COLO668 (cell line): ENCODE data around the gene DDX39B.
"Not testable (repeated sequence)": the region's sequence is repeated elsewhere in the genome, so short reads cannot be mapped to it uniquely, and the experiment has no call there.

ENCODE experiments used
- DNase-seq: peaks from one replicate; lab custom pipeline; 2025; ENCODE audit not compliant: unreplicated experiment; lab: John Stamatoyannopoulos, UW

DDX39B gene

DNA sequence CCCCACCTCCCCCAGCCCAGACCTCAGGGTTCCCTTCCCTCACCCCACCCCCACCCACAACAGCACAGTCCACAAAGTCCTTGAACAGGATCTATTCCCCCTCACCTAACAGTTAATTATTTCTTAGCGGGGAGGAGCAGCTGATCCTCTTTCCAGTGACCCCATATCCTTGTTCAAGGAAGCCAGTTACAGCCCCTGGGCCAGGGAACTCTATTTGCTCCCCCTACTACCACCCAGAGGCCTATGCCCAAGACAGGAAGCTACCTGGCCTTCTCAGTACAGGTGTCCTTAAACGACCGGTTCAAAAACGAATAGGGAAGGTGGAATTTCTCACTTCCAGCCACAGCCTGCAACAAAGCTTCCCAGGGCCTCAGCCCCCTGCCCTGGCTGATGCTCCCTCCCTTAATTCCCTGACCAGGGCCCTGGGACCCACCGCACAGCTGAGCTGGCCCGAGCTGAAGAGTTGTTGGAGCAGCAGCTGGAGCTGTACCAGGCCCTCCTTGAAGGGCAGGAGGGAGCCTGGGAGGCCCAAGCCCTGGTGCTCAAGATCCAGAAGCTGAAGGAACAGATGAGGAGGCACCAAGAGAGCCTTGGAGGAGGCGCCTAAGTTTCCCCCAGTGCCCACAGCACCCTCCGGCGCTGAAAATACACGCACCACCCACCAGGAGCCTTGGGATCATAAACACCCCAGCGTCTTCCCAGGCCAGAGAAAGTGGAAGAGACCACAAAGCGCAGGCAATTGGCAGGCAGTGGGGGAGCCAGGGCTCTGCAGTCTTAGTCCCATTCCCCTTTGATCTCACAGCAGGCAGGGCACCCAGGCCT, 12.3 kb downstream of the DDX39B start:
- no peak for DNase-seq

DNA sequence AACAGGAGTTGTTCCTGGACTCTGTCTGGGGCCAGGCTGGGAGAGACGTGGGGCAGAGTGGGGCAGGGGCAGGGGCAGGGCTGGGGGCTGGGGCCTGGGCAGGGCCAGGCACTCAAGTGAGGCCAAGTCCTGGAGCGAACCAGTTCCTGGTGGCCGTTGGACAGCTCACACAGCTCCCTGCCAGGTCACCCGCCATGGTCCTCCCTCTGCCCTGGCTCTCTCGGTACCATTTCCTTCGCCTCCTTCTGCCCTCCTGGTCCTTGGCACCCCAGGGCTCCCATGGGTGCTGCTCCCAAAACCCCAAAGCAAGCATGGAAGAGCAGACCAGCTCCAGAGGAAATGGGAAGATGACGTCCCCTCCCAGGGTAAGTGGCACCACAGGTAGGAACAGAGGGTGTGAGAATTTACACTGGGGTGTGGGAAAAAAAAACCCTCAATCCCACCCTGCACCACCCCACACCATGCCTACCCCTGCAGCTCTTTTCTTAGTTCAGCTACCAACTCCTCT, 12.9 kb downstream of the DDX39B start, which contains the start of gene MCCD1:
TSS of gene MCCD1 (plus strand) at position 142 of the 508 bp plus-strand sequence. CDS start at position 195, 53 bp downstream.
- no peak for DNase-seq

DNA sequence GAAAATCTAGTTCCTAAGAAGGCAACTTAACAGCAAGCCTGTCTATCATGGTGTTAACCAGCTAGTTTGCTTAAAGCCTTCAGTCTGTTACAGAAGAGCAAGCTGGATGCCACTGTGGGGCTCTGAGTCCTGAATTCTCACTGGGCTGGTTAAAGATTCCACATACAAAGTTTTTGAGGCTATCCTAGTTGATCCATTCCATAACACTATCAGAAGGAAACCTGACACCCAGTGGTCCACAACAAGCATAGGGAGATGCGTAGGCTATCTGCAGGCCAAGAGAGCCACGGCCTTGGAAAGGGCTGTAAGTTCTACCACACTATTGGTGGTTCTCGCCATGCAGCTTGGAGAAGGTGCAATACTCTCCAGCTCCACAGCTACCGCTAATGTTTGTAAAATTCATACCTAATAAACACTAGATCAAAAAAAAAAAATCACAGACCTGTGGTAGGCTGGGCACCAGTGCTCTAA, 13.5 kb downstream of the DDX39B start:
- DNase-seq: no peak

DNA sequence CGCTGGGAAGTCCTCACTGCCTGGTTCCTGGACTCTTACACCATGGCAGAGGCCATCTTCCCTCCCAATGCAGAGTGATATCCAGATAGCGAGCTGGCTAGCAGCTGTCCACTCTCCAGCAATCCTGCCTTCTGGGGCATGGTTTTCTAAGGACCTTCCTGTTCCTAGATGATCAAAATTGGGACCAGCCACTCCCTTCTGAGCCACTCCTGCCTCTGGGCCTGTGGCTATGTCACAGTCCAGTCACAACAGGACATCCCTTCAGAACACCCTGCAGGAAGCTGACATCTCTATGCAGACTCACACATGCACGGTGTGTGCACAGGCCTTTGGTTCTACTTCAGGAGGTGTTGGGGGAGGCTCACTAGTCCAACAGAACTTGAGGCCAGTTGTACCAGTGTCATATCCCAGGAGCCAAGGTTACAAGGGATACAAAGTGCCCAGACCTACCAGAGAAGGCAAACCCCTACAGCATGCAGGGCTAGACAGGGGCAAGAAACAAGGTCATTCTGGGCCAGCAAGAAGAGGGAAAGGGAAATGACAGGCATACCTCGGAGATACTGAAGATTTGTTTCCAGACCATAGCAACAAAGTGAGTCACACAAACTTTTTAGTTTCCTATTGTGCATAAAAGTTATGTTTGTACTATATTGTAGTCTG, 15.7 kb downstream of the DDX39B start:
- no peak for DNase-seq

DNA sequence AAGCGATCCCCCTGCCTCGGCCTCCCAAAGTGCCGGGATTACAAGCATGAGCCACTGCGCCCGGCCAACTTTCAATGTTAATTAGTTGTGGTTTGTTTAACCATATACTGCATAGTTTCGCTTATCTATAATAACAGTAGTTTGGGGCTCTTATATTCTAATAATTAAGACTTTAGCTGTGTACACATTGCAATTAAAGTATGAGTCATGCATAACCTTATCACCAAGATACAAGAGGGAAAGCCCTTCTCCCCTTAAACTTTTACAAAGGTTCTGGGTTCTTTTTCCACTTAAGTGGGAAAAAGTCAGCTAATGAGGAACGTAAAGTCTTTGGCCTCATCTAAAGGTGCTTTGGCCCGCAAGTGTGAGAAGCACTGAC, 16.3 kb downstream of the DDX39B start:
- no peak for DNase-seq

DNA sequence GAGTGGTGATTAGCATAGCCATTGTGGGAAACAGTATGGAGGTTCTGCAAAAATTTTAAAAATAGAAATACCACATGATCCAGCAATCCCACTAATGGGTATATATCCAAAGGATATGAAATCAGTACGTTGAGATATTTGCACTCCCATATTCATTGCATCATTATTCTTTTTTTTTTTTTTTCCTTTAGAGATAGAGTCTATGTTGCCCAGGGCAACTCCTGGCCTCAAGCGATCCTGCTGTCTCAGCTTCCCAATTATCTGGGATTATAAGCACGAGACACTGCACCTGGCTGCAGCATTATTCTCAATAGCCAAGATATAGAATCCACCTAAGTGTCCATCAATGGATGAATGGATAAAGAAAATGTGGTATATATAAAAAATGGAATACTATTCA, 20.0 kb downstream of the DDX39B start:
- DNase-seq: no peak

DNA sequence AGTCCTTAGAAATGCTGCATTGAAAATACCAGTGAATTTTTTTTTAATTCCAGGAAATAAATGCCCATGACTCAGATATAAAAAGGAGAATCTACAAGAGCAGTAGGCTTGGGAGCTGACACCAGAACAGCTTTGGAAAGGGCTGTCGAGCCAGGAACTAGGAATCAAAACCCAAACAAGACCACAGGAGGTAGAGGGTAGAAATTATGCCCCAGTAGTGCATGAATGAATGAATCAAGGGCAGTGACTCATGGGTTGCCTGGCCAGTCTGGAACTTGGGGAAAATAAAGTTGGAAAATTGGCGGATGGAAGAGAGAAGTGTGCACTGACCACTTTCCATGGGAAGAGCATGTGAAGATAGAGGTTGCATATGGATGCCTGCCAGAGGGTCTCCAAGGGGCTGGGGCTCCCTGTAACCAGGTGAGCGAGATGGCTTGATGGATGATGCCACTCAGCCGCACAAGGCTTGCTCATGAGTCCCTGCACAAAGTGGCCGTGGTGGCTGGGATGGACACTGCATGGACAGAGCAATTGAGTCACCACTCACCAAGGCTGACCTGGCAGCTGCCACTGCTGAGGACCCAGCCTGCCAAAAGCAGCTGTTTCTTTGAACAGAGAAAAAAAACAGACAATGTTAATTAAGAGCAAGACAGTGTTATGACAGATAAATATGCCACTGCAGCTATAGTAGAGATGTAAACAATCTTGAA, 28.2 kb downstream of the DDX39B start:
- DNase-seq: no peak

DNA sequence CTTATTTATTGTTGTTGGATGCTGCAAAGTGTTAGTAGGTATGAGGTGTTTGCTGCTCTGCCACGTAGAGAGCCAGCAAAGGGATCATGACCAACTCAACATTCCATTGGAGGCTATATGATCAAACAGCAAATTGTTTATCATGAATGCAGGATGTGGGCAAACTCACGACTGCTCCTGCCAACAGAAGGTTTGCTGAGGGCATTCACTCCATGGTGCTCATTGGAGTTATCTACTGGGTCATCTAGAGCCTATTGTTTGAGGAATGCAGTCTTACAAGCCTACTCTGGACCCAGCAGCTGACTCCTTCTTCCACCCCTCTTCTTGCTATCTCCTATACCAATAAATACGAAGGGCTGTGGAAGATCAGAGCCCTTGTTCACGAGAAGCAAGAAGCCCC, 31.8 kb downstream of the DDX39B start:
- DNase-seq: no peak

DNA sequence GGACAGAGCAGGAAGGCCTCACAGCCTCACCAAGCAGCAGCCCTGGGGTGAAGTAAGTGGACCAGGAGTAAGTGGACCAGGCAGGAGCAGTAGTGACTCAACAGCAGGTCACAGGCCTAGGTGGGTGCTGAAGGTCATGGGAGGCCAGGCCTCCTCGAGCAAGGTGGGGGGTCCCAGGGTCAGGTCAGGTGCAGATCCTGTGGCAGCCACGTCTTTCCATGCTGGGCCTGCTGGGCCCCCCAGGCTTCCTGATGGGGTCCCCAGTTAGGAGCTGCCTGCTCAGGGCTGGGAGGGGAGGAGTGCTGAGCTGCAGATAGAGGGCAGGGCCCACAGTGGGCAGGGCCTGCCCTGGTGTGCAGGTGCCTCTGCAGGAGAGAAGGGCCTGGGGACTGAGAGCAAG, 32.8 kb downstream of the DDX39B start:
- not testable (repeated sequence) for DNase-seq

DNA sequence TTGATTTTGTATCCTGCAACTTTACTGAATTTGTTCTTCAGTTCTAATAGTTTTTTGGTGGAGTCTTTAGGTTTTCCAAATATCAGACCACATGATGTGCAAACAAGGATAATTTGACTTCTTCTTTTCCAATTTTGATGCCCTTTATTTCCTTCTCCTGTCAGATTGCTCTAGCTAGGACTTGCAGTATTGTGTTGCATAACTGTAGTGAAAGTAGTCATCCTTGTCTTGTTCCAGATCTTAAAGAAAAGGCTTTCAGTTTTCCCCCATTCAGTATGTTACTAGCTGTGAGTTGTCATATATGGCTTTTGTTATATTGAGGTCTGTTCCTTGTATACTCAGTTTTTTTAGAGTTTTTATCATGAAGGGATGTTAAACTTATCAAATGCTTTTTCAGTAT, 39.2 kb downstream of the DDX39B start:
- no peak for DNase-seq

DNA sequence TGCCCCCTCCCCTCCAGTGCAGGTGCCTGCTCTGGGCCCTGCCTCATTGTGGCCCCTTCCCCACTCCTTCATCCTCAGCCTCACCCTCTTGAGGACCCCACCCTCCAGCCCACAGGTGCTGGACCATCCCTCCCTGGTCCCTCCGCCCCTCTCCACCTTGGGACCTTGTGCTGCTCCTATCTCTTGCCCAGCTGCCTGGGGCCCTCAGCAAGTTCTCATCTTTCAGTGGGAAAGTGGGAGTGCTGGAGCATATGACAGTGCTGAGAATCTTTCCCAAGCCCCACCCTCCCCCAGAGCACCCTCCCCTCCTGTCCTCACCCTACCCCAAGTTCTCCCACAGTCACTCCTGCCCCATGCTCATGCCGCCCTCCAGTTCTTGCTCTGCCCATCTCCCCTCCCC, 42.2 kb downstream of the DDX39B start:
- DNase-seq: not testable (repeated sequence)

DNA sequence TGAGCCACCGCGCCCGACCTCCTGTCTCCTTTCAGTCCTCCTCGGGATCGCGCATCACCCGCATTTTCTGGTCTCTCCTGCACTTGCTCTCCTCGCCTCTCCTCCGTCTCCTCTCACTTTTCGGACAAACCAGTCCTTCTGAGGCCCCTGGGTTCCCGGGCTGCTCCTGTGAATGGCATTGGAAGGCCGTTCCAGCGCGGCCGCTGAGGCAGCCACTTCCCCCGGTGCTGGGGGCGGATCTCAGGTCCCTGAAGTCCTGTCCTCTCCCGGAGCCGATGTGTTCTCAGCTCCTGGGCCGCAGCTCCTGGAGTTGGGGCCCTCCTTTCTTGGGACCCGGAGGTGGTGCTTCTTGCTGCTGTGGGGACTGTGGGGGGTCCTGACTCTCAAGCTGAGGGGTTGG, 43.1 kb downstream of the DDX39B start:
- DNase-seq: peak; percentile 8

DNA sequence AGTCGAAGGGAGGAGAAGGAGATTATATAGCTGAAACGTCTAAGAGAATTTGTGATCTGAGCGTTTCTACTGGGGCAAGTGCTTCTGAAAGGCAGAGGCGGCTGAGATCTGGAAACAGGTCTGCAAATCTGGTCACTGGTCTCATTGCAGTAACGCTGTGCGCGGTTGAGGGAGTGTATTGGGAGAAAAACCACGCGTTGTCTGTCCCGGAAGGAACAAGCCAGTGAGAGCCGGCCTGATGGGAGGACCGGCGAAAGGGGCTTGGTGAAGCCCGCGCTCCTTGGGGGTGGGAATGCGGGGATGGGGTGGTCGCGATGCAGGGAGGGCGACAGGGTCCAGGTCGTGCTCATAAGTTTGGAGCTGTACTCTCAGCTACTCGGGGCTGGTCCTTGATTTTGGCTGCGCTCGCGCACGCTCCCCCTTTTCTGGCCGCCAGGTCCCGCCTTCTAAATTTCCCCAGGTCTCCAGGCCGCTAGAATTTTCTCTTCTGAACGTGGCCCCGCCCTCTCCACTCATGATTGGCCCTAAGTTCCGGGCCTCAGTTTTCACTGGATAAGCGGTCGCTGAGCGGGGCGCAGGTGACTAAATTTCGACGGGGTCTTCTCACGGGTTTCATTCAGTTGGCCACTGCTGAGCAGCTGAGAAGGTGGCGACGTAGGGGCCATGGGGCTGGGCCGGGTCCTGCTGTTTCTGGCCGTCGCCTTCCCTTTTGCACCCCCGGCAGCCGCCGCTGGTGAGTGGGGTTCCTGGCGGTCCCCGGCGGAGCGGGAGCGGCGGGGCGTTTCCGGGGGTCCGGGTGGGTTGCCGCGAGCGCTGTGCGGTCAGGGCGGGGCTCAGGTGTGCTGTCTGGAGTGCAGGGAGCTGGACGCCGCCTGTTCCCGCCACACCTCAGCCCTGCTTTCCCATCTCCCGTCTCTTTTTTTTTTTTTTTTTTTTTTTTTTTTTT, 44.0 kb downstream of the DDX39B start, which contains the start of gene MICB:
TSS of gene MICB (plus strand) at position 615 of the 946 bp plus-strand sequence. CDS start at position 664, 49 bp downstream.
- peak; percentile 77 for DNase-seq

DNA sequence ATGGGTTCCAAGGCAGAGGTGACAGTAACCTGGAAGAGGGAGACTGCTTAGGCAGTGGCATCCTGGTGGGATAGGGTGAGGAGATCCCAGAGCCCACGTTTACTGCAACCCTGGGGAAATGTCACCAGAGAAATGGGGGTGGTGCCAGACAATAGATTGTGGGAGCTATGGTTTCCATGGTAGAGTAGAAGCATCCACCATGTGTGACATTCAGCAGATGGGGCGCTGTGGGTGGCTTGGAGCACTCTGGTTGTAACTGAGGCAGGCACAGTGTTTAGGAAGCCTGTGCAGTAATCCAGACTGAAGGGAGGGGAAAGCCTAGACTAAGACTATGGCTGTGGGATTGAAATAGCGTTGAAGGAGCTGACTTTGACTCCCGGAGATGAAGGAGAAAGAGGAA, 45.0 kb downstream of the DDX39B start:
- DNase-seq: not testable (repeated sequence)

DNA sequence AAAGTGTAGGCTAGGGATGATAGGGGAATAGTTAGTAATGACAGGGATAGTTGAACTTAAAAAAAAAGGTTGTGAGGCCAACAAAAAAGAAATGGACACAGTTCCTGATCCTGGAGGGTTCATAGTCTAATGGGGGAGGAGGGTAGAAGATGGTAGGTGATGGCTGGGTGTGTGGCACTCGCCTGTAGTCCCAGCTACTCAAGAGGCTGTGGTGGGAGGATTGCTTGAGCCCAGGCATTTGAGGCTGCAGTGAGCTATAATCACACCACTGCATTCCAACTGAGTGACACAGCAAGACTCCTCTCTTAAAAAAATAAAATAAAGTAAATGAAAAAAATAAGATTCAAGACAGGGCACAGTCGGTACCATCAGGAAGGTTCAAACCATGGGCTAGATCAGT, 46.2 kb downstream of the DDX39B start:
- DNase-seq: no peak

DNA sequence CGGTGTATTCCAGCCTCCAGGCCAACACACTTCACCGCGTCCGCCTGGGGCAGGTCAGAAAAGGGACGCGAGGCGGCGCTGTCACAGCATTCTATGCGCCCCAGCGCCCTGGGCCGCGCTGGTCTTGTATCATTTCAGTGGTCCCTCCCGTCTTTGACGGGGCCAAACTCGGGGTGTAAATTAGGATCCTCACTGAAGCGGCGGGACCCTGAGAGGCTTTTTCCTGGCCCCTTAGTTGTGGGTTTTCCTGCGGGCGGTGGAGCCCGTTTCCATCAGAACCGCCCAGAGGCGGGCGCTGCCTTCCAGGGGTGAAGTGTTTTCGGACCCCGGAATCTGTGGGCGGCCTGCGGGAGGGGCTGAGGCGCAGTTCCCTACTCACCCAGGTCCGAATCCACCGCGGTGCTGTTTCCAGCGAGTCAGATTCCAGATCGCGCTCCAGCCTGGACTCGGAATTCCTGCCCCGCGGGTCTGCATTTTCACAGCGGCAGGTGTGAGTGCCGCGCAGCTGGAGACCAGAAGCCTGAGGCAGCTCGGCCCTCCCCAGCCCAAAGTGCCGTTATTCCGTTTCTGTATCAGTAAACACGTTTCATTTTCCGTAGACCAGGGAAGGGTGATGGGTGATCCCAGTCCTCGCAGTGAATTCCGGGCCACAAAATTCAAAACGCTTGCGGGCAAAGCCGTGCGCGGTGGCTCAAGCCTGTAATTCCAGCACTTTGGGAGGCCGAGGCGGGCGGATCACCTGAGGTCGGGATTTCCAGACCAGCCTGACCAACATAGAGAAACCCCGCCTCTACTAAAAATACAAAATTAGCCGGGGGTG, 47.7 kb downstream of the DDX39B start:
- peak; percentile 81 for DNase-seq

DNA sequence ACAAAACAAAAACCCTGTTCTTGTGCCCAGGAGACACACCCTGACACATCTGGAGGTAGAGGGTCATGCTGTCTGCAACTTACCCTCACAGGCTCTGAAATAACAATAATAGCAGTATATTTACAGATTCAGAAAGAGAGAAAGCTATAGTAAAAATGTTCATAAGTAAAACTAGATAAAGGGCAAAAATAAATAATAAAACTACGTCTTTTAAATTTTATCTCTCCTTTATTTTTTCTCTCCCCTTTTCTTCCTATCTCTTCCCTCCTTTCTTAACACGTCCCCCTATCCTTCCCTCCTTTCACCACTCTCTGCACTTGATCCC, 48.3 kb downstream of the DDX39B start:
- not testable (repeated sequence) for DNase-seq

DNA sequence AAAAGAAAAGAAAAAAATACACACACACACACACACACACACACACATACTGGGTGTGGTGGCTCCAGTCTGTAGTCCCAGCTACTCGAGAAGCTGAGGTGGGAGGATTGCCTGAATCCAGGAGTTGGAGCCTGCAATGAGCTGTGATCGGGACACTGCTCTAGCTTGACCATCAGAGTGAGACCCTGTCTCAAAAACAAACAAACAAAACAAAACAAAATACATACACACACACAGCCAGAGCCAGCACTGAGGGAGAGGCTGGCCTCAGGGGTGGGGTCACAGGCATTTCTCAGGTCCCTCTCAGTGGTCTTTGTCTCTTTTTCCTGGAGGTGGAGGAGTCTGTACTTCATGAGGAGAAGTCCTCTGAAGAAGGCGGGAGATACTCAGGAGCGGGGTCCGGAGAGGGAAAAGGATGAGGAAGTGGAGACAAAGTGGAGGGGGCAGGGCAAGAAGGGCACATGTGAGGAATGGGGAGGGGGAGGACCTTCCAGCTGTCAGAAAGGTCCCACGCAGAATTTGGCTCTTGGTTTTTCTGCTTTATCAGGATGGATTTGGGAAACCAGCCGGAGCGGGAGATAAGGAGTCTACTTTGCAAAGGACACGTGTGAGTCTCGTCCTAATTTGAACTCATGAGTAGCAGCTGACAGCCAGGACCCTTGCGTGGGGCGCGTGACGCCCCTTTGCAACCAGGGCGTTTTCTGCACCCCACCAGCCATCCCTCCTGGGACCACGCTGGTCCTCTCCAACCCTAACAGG, 51.5 kb downstream of the DDX39B start:
- no peak for DNase-seq

DNA sequence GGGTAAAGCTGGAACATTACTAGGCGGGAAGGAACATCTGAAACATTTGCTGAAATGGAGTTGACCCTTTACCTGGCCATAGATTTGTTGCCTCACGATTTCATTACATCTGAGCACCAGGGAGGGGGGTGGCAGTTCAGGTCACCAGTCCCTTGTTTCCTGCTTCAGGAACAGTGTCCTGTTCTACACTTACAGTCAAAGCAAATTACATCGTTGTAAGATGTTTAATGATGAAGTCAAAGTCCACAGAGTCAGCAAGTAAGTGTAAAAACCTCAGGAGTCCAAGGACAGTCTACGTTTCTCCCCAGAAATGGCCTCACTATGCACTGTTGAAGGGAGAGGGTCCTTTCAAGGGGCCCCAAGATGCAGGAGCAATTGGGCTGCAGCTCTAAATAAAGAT, 52.7 kb downstream of the DDX39B start:
- DNase-seq: no peak
